ENCODE measurements around the gene WBP11.

The WBP11 gene

GRCh38 chr12:14803011-14803829 is at the start of gene WBP11, which contains the start of gene C12orf60:
Gene WBP11 (minus strand): TSS chr12:14803478. CDS start chr12:14801383, 2,095 bp downstream.
Gene C12orf60 (plus strand): TSS chr12:14803670. CDS start chr12:14822936, 19,266 bp downstream.
- peak within 1 kb of the TSS; percentile 93 for H3K4me3 ChIP-seq (ENCODE audit: low read depth, low read length)
- TF ChIP-seq, protein P1, sequence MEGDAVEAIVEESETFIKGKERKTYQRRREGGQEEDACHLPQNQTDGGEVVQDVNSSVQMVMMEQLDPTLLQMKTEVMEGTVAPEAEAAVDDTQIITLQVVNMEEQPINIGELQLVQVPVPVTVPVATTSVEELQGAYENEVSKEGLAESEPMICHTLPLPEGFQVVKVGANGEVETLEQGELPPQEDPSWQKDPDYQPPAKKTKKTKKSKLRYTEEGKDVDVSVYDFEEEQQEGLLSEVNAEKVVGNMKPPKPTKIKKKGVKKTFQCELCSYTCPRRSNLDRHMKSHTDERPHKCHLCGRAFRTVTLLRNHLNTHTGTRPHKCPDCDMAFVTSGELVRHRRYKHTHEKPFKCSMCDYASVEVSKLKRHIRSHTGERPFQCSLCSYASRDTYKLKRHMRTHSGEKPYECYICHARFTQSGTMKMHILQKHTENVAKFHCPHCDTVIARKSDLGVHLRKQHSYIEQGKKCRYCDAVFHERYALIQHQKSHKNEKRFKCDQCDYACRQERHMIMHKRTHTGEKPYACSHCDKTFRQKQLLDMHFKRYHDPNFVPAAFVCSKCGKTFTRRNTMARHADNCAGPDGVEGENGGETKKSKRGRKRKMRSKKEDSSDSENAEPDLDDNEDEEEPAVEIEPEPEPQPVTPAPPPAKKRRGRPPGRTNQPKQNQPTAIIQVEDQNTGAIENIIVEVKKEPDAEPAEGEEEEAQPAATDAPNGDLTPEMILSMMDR (conservative IDR thresholded peaks at IDR 0.05; ENCODE audit: low read depth, low read length) = no peak
- DNase-seq (ENCODE audit: low read depth) = peak; percentile 100

GRCh38 chr12:14852880-14853279 is 49.6 kb upstream of the WBP11 start:
- DNase-seq (ENCODE audit: low read depth) = no peak
- TF ChIP-seq, protein P1 (conservative IDR thresholded peaks at IDR 0.05; ENCODE audit: low read depth, low read length) = no peak
- H3K4me3 ChIP-seq (ENCODE audit: low read depth, low read length) = no peak overlapping the region

DNA sequence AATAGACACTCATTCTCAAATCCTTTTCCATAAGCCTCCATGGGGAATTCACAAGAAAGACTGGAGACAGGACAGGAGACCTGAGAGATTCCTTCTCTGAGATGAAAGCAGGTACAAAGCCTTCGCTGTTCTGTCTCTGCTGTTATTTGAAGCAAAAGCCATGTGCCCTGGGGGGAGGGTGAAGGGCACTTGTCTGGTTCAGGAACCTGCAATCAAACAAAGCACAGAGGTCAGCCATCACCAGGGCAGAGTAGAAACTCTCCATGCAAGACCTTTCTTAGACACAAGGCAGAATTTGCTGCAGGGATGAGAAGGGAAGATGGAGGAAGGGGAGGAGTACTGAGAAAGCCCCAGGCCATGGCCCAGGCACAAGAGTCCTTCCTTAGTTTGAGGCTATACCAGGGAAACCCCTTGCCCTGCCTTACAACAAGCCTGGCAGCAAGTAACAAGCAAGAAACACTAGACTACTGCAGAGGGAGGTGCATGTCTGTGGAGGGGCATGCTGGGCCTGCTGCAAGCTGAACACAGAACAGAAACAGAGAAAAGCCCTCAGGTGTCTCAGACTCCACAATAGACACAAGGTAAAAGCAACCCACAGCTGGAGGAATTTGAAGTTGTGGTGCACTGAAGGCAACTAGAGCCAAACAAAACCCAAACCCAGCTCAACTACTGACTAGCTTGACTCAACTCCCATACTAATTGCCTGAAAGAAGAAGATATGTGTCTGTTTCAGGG is 47.8 kb upstream of the WBP11 start:
- TF ChIP-seq, protein P1 (conservative IDR thresholded peaks at IDR 0.05; ENCODE audit: low read depth, low read length) = no peak
- no peak overlapping the region for H3K4me3 ChIP-seq (ENCODE audit: low read depth, low read length)
- DNase-seq (ENCODE audit: low read depth) = no peak

GRCh38 chr12:14849661-14850060 is 46.4 kb upstream of the WBP11 start:
- TF ChIP-seq, protein P1 (conservative IDR thresholded peaks at IDR 0.05; ENCODE audit: low read depth, low read length) = no peak
- no peak overlapping the region for H3K4me3 ChIP-seq (ENCODE audit: low read depth, low read length)

GRCh38 chr12:14846876-14847580 is 43.8 kb upstream of the WBP11 start:
- TF ChIP-seq, protein P1 (conservative IDR thresholded peaks at IDR 0.05; ENCODE audit: low read depth, low read length) = no peak
- H3K4me3 ChIP-seq (ENCODE audit: low read depth, low read length) = no peak overlapping the region
- peak; percentile 47 for DNase-seq (ENCODE audit: low read depth)

More at GRCh38 chr12:14849661-14850060, 46.4 kb upstream of the WBP11 start:
- peak; percentile 52 for DNase-seq (ENCODE audit: low read depth)

- H3K4me3 ChIP-seq (ENCODE audit: low read depth, low read length) = no peak overlapping the region
These were observed 42.8 kb upstream of the WBP11 start for GRCh38 chr12:14846042-14846587.

More at GRCh38 chr12:14846042-14846587, 42.8 kb upstream of the WBP11 start:
- TF ChIP-seq, protein P1 (conservative IDR thresholded peaks at IDR 0.05; ENCODE audit: low read depth, low read length) = peak; percentile 17
- no peak for DNase-seq (ENCODE audit: low read depth)

All from choroid plexus epithelial cell (primary cell).